ENCODE measurements around the gene BAZ1B. TPM values are rescaled to one million over a fixed set of nuclear protein-coding genes. Genes with fewer than 3 reads are reported as not detected.
A peak's percentile ranks its signal among the peaks of the same experiment; 100 is the strongest.
"Not testable (repeated sequence)": the region's sequence is repeated elsewhere in the genome, so short reads cannot be mapped to it uniquely, and the experiment has no call there.

The BAZ1B gene
- total RNA-seq, 1 experiment from 2014 or later: 44.6 TPM

GRCh38 chr7:73520673-73521635, 1.1 kb downstream of the BAZ1B start:
- H3K36me3 ChIP-seq: peaks cover 36% of the 10 kb centered on the region
- no peaks in the 10 kb centered on the region for H3K9me3 ChIP-seq
- H3K4me3 ChIP-seq: peak overlapping the region; percentile 69
- no peaks in the 10 kb centered on the region for H3K27me3 ChIP-seq
- DNase-seq: no peak

DNA sequence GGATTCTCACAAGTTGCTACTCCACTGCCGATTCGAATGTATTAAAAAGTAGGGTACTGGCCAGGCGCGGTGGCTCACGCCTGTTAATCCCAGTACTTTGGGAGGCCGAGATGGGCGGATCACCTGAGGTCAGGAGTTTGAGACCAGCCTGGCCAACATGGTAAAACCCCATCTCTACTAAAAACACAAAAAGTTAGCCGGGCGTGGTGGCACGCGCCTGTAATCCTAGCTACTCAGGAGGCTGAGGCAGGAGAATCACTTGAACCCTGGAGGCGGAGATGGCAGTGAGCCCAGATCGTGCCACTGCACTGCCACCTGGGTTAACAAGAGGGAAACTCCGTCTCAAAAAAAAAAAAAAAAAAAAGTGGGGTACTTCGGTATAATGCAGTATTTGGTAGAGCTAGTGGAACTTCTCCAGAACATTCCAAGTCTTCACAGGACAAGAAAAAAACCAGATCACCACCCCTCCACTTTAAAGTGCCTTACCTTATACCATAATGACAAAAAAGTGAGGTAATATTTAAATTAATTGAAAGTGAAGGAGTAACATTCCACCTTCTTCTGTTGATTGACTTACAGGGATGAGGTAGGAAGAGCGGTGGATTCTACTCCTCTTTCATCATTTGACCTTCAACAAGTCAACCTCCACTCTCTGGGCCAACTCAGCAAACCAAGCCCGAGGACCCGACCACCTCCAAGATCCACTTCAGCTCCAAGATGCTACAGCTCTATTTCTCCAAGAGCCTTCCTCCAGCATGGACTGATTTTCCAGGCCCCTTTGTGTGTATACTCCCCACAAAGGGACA, 2.0 kb downstream of the BAZ1B start:
- peak; percentile 17 for DNase-seq
- Histone ChIP-seq H3K4me3 (peak overlapping the region; percentile 69), H3K9me3 (no peaks in the 10 kb centered on the region), H3K27me3 (no peaks in the 10 kb centered on the region), H3K36me3 (peaks cover 42% of the 10 kb centered on the region)

GRCh38 chr7:73518470-73518869, 3.6 kb downstream of the BAZ1B start:
- H3K9me3 ChIP-seq: no peaks in the 10 kb centered on the region
- H3K4me3 ChIP-seq: no peak overlapping the region; the same call in 1 of the 2 replicates
- peaks cover 53% of the 10 kb centered on the region for H3K36me3 ChIP-seq
- DNase-seq: no peak
- H3K27me3 ChIP-seq: no peaks in the 10 kb centered on the region

DNA sequence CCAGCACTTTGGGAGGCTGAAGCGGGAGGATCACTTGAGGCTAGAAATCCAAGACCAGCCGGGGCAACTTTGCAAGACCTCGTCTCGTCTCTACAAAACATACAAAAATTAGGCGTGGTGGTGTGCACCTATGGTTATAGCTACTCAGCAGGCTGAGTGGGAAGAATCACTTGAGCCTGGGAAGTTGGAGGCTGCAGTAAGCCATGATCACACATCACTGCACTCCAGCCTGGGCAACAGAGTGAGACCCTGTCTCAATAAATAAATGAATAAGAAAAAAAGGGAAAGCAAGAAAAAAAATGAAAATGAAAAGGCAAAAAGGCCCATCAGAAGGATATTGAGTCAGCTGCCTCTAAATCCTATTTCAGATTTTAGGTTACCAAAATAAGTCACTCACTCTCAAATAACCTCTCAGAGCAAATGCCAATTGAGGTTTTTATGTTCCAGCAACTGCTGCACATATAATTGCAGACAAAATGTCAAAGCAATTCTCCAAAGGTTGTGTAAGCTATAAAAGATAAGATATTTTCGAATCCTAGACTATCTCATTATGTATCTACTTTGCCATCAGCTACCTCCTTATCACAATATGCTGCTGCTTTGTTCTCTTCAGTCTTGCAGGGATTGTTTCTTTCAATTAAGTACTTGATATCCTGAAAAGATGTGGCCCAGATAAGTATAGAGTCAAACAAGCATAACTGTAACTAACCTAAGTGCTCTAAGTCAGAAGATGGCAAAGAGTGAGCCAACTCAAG, 4.7 kb downstream of the BAZ1B start:
- peaks cover 60% of the 10 kb centered on the region for H3K36me3 ChIP-seq
- no peak for DNase-seq
- no peaks in the 10 kb centered on the region for H3K9me3 ChIP-seq
- H3K27me3 ChIP-seq: no peaks in the 10 kb centered on the region
- no peak overlapping the region for H3K4me3 ChIP-seq

DNA sequence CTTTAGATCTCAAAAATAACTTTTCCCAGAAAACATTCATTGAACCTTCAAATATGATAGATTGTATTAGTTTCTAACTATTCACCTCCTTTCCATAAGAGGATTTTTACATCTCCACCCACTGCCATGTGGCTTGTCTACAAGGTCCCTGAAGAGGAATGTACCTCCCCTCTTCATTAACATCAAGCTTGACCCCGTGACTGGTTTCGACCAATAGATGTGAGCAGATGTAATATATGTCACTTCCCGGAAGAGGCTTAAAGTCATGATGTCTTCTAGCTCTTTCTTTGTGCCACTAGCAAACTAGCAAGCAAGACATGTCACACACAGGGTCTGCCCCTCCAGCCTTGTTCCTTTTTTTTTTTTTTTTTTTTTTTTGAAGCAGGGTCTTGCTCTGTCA, 6.9 kb downstream of the BAZ1B start:
- Histone ChIP-seq H3K27me3 (no peaks in the 10 kb centered on the region), H3K36me3 (peaks cover 69% of the 10 kb centered on the region), H3K9me3 (no peaks in the 10 kb centered on the region), H3K4me3 (no peak overlapping the region)
- no peak for DNase-seq

GRCh38 chr7:73512018-73512780, 9.9 kb downstream of the BAZ1B start:
- H3K9me3 ChIP-seq: no peaks in the 10 kb centered on the region
- no peaks in the 10 kb centered on the region for H3K27me3 ChIP-seq
- no peak overlapping the region for H3K4me3 ChIP-seq
- H3K36me3 ChIP-seq: peaks cover 56% of the 10 kb centered on the region
- no peak for DNase-seq

GRCh38 chr7:73509463-73509862, 12.6 kb downstream of the BAZ1B start:
- H3K36me3 ChIP-seq: peaks cover 60% of the 10 kb centered on the region
- no peak for DNase-seq
- no peaks in the 10 kb centered on the region for H3K27me3 ChIP-seq
- no peaks in the 10 kb centered on the region for H3K9me3 ChIP-seq
- H3K4me3 ChIP-seq: no peak overlapping the region

GRCh38 chr7:73507556-73507955, 14.5 kb downstream of the BAZ1B start:
- Histone ChIP-seq H3K27me3 (no peaks in the 10 kb centered on the region), H3K36me3 (peaks cover 63% of the 10 kb centered on the region), H3K4me3 (no peak overlapping the region), H3K9me3 (no peaks in the 10 kb centered on the region)
- no peak for DNase-seq

DNA sequence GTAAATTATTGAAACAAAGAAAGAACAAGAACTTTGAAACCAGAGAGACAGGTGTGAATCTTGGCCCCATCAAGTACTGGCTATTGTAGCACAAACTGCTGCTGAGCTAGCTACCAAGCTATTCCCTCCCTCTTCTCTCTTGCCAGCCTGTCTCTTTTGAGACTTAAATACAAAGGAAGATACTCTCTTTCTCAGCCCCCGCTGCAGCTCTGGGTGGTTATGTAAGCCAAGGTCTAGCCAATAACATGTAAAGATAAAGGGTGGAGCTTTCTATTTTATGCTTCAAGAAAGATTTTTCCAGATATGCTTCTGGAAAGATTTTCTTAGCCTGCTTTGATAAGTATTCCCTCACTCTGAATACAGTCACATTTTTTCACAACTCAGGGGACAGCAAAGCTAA, 17.2 kb downstream of the BAZ1B start:
- Histone ChIP-seq H3K9me3 (no peaks in the 10 kb centered on the region), H3K36me3 (peaks cover 67% of the 10 kb centered on the region), H3K4me3 (no peak overlapping the region), H3K27me3 (no peaks in the 10 kb centered on the region)
- no peak for DNase-seq

DNA sequence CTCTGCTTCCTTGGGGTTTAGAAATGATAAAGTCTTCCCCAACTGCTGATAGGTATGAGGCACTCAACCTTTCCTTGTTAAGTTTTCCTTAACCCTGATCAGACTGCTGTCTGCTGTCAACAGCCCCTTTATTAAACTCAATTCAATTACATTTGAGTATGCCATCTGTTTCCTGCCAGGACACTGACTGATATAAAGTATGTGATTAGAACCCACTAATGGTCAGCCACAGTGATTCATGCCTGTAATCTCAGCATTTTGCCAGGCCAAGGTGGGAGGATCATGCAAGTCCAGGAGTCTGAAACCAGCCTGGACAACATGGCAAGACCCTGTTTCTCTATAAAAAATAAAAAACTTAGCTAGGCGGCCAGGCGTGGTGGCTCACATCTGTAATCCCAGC, 18.1 kb downstream of the BAZ1B start:
- Histone ChIP-seq H3K36me3 (peaks cover 75% of the 10 kb centered on the region), H3K9me3 (no peaks in the 10 kb centered on the region), H3K27me3 (no peaks in the 10 kb centered on the region), H3K4me3 (no peak overlapping the region)
- no peak for DNase-seq

DNA sequence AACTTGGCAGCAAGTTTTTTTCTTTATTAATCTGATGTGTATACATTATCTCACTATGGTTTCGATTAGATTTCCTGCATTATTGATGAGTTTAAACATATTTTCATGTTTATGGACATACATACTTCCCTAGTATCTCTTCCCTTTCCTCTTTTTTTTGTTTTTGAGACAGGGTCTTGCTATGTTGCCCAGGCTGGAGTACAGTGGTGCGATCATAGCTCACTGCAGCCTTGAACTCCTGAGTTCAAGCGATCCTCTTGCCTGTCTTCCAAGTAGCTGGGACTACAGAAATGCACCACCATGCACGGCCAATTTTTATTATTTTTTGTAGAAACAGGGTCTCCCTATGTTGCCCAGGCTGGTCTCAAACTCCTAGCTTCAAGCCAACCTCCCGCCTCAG, 18.9 kb downstream of the BAZ1B start:
- H3K36me3 ChIP-seq: peaks cover 79% of the 10 kb centered on the region

DNA sequence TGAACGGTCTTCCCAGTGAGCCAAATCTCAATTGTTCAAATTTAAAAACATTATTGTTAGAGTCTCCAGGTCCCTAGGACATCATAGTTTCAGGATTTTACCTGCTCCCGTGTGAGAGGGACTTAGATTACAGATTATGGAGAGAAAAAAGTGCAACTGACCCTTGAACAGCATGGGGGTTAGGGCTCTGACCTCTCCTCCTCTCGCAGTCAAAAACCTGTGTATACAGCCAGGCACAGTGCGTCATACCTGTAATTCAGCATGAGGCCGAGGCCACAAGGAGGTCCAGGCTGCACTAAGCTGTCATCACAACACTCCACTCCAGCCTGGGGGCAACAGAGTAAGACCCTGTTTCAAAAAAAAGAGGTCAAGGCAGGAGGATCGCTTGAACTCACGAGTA, 25.5 kb downstream of the BAZ1B start:
- no peak overlapping the region for H3K4me3 ChIP-seq
- peaks cover 63% of the 10 kb centered on the region for H3K36me3 ChIP-seq
- no peaks in the 10 kb centered on the region for H3K9me3 ChIP-seq
- no peak for DNase-seq
- no peaks in the 10 kb centered on the region for H3K27me3 ChIP-seq

More for the DNA sequence above, 18.9 kb downstream of the BAZ1B start:
- Histone ChIP-seq H3K4me3 (no peak overlapping the region), H3K9me3 (no peaks in the 10 kb centered on the region), H3K27me3 (no peaks in the 10 kb centered on the region)
- no peak for DNase-seq

DNA sequence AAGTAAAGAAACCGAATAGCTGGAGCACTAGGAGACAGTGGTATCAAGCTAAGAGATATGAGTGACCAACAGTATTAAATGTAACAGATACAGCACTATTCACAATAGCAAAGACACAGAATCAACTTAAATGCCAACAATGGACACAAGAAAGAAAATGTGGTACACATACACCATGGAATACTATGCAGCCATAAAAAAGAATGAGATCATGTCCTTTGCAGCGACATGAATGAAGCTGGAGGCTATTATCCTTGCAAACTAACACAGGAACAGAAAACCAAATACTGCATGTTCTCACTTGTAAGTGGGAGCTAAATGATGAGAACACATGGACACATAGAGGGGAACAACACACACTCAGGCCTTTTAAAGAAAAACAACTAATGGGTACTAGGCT, 26.6 kb downstream of the BAZ1B start:
- H3K4me3 ChIP-seq, DNase-seq, H3K9me3 ChIP-seq, H3K27me3 ChIP-seq: not testable (repeated sequence)
- H3K36me3 ChIP-seq: peaks cover 56% of the 10 kb centered on the region

- peaks cover 50% of the 10 kb centered on the region for H3K36me3 ChIP-seq
- no peaks in the 10 kb centered on the region for H3K27me3 ChIP-seq
- no peak overlapping the region for H3K4me3 ChIP-seq
Observed at GRCh38 chr7:73489976-73490375, 32.1 kb downstream of the BAZ1B start.

DNA sequence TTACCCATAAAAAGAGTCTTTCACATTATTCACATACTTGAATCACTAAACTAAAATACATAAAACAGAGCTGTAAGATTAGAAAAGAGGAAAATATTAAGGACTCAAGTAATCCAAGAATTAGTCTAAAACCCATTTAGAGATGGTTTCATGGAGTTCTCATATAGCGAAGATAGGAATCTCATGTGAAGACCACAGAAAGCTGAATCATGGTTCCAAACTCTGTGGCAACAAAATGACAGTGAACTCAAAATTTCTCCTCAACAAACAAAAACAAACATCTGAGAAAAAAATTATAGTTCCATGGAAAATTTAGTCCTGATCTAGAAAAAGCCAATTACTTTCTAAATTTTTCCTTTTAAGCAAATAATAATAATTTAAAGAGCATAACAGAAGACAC, 34.6 kb downstream of the BAZ1B start:
- H3K4me3 ChIP-seq: no peak overlapping the region
- H3K27me3 ChIP-seq: no peaks in the 10 kb centered on the region
- DNase-seq: no peak
- no peaks in the 10 kb centered on the region for H3K9me3 ChIP-seq
- peaks cover 44% of the 10 kb centered on the region for H3K36me3 ChIP-seq

More at GRCh38 chr7:73489976-73490375, 32.1 kb downstream of the BAZ1B start:
- H3K9me3 ChIP-seq: no peaks in the 10 kb centered on the region
- DNase-seq: no peak

GRCh38 chr7:73483171-73483570, 38.9 kb downstream of the BAZ1B start:
- Histone ChIP-seq H3K9me3 (no peaks in the 10 kb centered on the region), H3K4me3 (no peak overlapping the region), H3K36me3 (peaks cover 49% of the 10 kb centered on the region), H3K27me3 (no peaks in the 10 kb centered on the region)
- no peak for DNase-seq

All from MG63 (cell line).